CMK (cell line): ENCODE results near the gene C1QL3.

Experiments
- DNase-seq: peaks from one replicate; pipeline ENCODE4 v3.0.0-alpha.2; 2010; ENCODE audit warnings: low read depth

Gene C1QL3

GRCh38 chr10:16493884-16494536 lies 27.7 kb downstream of the C1QL3 start:
- DNase-seq = no peak

GRCh38 chr10:16491933-16492332 lies 29.7 kb downstream of the C1QL3 start:
- DNase-seq = no peak

- no peak for DNase-seq
Measured at GRCh38 chr10:16490511-16490910, 31.2 kb downstream of the C1QL3 start.

GRCh38 chr10:16483241-16483917 lies 38.3 kb downstream of the C1QL3 start:
- no peak for DNase-seq

GRCh38 chr10:16481052-16481728 lies 40.5 kb downstream of the C1QL3 start:
- no peak for DNase-seq

GRCh38 chr10:16478801-16479200 lies 42.9 kb downstream of the C1QL3 start:
- no peak for DNase-seq

- DNase-seq = no peak
Measured at GRCh38 chr10:16477757-16478156, 43.9 kb downstream of the C1QL3 start.

GRCh38 chr10:16472828-16473227 lies 48.9 kb downstream of the C1QL3 start:
- DNase-seq = no peak

GRCh38 chr10:16470747-16471146 lies 50.9 kb downstream of the C1QL3 start:
- peak; percentile 59 for DNase-seq

GRCh38 chr10:16466001-16466400 lies 55.7 kb downstream of the C1QL3 start:
- no peak for DNase-seq
